GM06990 (cell line): Measurements from ENCODE around the gene ZNF277.

Source experiments
- DNase-seq: peaks from one replicate; pipeline ENCODE4 v3.0.0-alpha.2; 2011; ENCODE audit not compliant: insufficient read length; ENCODE audit errors: extremely low read depth
- H3K27me3 ChIP-seq: replicated peaks from 2 replicates; pipeline ENCODE4 v1.6.0; 2011; ENCODE audit warnings: low read length; ENCODE audit not compliant: control insufficient read depth, insufficient read depth
- H3K36me3 ChIP-seq: 2 replicates; pipeline ENCODE4 v1.5.1; 2011; ENCODE audit warnings: low read length; ENCODE audit not compliant: control insufficient read depth, insufficient read depth
- H3K4me3 ChIP-seq: replicated peaks from 2 replicates; pipeline ENCODE4 v1.5.1; 2011; ENCODE audit warnings: low read depth, mild to moderate bottlenecking, control low read depth, low read length
- TF ChIP-seq, protein P1 (sequence below): IDR thresholded peaks from 2 replicates; pipeline ENCODE4 v1.5.1; 2011; ENCODE audit warnings: low read length, control low read depth, mild to moderate bottlenecking, inconsistent platforms; ENCODE audit not compliant: insufficient read depth, poor library complexity, severe bottlenecking

Gene ZNF277

GRCh38 chr7:112171673-112172072 lies 34.8 kb upstream of the ZNF277 start:
- no peaks in the 10 kb centered on the region for H3K27me3 ChIP-seq
- DNase-seq = no peak
- H3K4me3 ChIP-seq = no peak overlapping the region
- TF ChIP-seq, protein P1, sequence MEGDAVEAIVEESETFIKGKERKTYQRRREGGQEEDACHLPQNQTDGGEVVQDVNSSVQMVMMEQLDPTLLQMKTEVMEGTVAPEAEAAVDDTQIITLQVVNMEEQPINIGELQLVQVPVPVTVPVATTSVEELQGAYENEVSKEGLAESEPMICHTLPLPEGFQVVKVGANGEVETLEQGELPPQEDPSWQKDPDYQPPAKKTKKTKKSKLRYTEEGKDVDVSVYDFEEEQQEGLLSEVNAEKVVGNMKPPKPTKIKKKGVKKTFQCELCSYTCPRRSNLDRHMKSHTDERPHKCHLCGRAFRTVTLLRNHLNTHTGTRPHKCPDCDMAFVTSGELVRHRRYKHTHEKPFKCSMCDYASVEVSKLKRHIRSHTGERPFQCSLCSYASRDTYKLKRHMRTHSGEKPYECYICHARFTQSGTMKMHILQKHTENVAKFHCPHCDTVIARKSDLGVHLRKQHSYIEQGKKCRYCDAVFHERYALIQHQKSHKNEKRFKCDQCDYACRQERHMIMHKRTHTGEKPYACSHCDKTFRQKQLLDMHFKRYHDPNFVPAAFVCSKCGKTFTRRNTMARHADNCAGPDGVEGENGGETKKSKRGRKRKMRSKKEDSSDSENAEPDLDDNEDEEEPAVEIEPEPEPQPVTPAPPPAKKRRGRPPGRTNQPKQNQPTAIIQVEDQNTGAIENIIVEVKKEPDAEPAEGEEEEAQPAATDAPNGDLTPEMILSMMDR = no peak
- no peaks in the 10 kb centered on the region for H3K36me3 ChIP-seq

- no peak for DNase-seq
- TF ChIP-seq, protein P1 = no peak
- no peaks in the 10 kb centered on the region for H3K36me3 ChIP-seq
- H3K27me3 ChIP-seq = no peaks in the 10 kb centered on the region
- H3K4me3 ChIP-seq = no peak overlapping the region
Measured at GRCh38 chr7:112172870-112173567, 33.5 kb upstream of the ZNF277 start.

- Histone ChIP-seq H3K27me3 (no peaks in the 10 kb centered on the region), H3K4me3 (no peak overlapping the region), H3K36me3 (no peaks in the 10 kb centered on the region)
- TF ChIP-seq, protein P1 = no peak
- DNase-seq = no peak
Measured at GRCh38 chr7:112173568-112173905, 33.0 kb upstream of the ZNF277 start.

GRCh38 chr7:112174192-112174591 lies 32.3 kb upstream of the ZNF277 start:
- DNase-seq = no peak
- TF ChIP-seq, protein P1 = no peak
- Histone ChIP-seq H3K27me3 (no peaks in the 10 kb centered on the region), H3K36me3 (no peaks in the 10 kb centered on the region), H3K4me3 (no peak overlapping the region)

GRCh38 chr7:112176241-112176640 lies 30.3 kb upstream of the ZNF277 start:
- Histone ChIP-seq H3K27me3 (no peaks in the 10 kb centered on the region), H3K36me3 (no peaks in the 10 kb centered on the region), H3K4me3 (no peak overlapping the region)
- DNase-seq = no peak
- TF ChIP-seq, protein P1 = no peak
